Neural cell (in vitro differentiated cells): ENCODE data around the gene SEMA6A. TPM values are rescaled to one million over a fixed set of nuclear protein-coding genes. Genes with fewer than 3 reads are reported as not detected.

ENCODE experiments used
- H2AFZ ChIP-seq: fragments of 200-600, 300-800 bp; sonication (generic), shearing (Covaris generic); 2 replicates; pipeline ENCODE4 v1.6.0; 2014; ENCODE audit warnings: low read depth, mild to moderate bottlenecking, antibody characterized with exemption, low read length, moderate library complexity
- H3F3A ChIP-seq: fragments of 200-600 bp; shearing (Covaris generic); 2 replicates; pipeline ENCODE4 v1.6.1; 2016; ENCODE audit warnings: mild to moderate bottlenecking, moderate library complexity, mixed read lengths, antibody characterized with exemption, low read length; ENCODE audit not compliant: insufficient read depth, poor library complexity, severe bottlenecking
- H3K27ac ChIP-seq: fragments of 200-600, 300-800 bp; sonication (generic), shearing (Covaris generic); 2 replicates; pipeline ENCODE4 v1.5.1; 2014; ENCODE audit warnings: mild to moderate bottlenecking, low read length, moderate library complexity
- H3K27me3 ChIP-seq: fragments of 300-800, 200-600 bp; sonication (generic), shearing (Covaris generic); 2 replicates; pipeline ENCODE4 v1.6.0; 2014; ENCODE audit warnings: mild to moderate bottlenecking, low read depth, low read length, moderate library complexity; ENCODE audit not compliant: insufficient read depth
- H3K36me3 ChIP-seq: fragments of 300-800, 200-600 bp; sonication (generic), shearing (Covaris generic); 2 replicates; pipeline ENCODE4 v1.5.1; 2014; ENCODE audit warnings: mild to moderate bottlenecking, antibody characterized with exemption, low read length, moderate library complexity; ENCODE audit not compliant: insufficient read depth
- H3K4me2 ChIP-seq: fragments of 300-800, 200-600 bp; sonication (generic), shearing (Covaris generic); 2 replicates; pipeline ENCODE4 v1.6.0; 2014; ENCODE audit warnings: mild to moderate bottlenecking, low read length
- H3K4me3 ChIP-seq: fragments of 300-800, 200-600 bp; sonication (generic), shearing (Covaris generic); 2 replicates; pipeline ENCODE4 v1.5.1; 2014; ENCODE audit warnings: mild to moderate bottlenecking, low read length, moderate library complexity
- H3K79me2 ChIP-seq: fragments of 200-600 bp; shearing (Covaris generic); replicated peaks from 2 replicates; pipeline ENCODE4 v1.6.0; 2014; ENCODE audit warnings: mild to moderate bottlenecking, low read length, moderate library complexity; ENCODE audit not compliant: insufficient read depth
- H3K9ac ChIP-seq: fragments of 300-800, 200-600 bp; sonication (generic), shearing (Covaris generic); 2 replicates; pipeline ENCODE4 v1.6.1; 2016; ENCODE audit warnings: mild to moderate bottlenecking, low read length, mixed read lengths
- H3K9me2 ChIP-seq: fragments of 200-600 bp; shearing (Covaris generic); 2 replicates; pipeline ENCODE4 v1.6.1; 2016; ENCODE audit warnings: mild to moderate bottlenecking, low read length, mixed read lengths; ENCODE audit not compliant: insufficient read depth
- H3K9me3 ChIP-seq: fragments of 200-600, 300-800 bp; sonication (generic), shearing (Covaris generic); 2 replicates; pipeline ENCODE4 v1.6.1; 2016; ENCODE audit warnings: mild to moderate bottlenecking, mixed run types, low read length, moderate library complexity, mixed read lengths
- H4K20me1 ChIP-seq: fragments of 200-600 bp; shearing (Covaris generic); 2 replicates; pipeline ENCODE4 v1.6.1; 2016; ENCODE audit warnings: mild to moderate bottlenecking, mixed run types; ENCODE audit not compliant: insufficient read depth
- EP300 ChIP-seq: fragments of 450-650 bp; conservative IDR thresholded peaks from 2 replicates; pipeline ENCODE4 v1.6.1; 2014; ENCODE audit warnings: antibody characterized with exemption, mild to moderate bottlenecking, moderate library complexity; ENCODE audit not compliant: poor library complexity, severe bottlenecking
- EZH2 ChIP-seq: fragments of 200-600, 300-800 bp; shearing (Covaris generic), sonication (generic); IDR thresholded peaks from 2 replicates; pipeline ENCODE4 v1.6.1; 2014; ENCODE audit warnings: antibody characterized with exemption, low read length, borderline replicate concordance, mild to moderate bottlenecking; ENCODE audit not compliant: insufficient read depth, poor library complexity, severe bottlenecking
- MXI1 ChIP-seq: fragments of 450-650 bp; conservative IDR thresholded peaks from 2 replicates; pipeline ENCODE4 v1.6.1; 2014; ENCODE audit warnings: antibody characterized with exemption, mild to moderate bottlenecking; ENCODE audit not compliant: poor library complexity, severe bottlenecking
- POLR2AphosphoS5 ChIP-seq: IDR thresholded peaks from 2 replicates; pipeline ENCODE4 v1.6.1; 2012
- RAD21 ChIP-seq: fragments of 450-650 bp; conservative IDR thresholded peaks from 2 replicates; pipeline ENCODE4 v1.6.1; 2014; ENCODE audit warnings: antibody characterized with exemption, mild to moderate bottlenecking, moderate library complexity
- SMC3 ChIP-seq: fragments of 450-650 bp; conservative IDR thresholded peaks from 2 replicates; pipeline ENCODE4 v1.6.1; 2014; ENCODE audit warnings: antibody characterized with exemption, mild to moderate bottlenecking, moderate library complexity; ENCODE audit not compliant: poor library complexity
- TAF1 ChIP-seq: IDR thresholded peaks from 2 replicates; pipeline ENCODE4 v1.6.1; 2012; ENCODE audit warnings: low read depth
- polyA plus RNA-seq: library from polyadenylated mRNA; depleted of rRNA; stranded (reverse); fragments of >200 nt; gene quantifications from 2 replicates; pipeline ENCODE4 v1.2.3, GENCODE V29; 2014
- TF ChIP-seq, protein P1 (sequence below): fragments of 450-650 bp; IDR thresholded peaks from 2 replicates; pipeline ENCODE4 v1.5.1; 2014; ENCODE audit warnings: antibody characterized with exemption, mild to moderate bottlenecking, moderate library complexity; ENCODE audit not compliant: poor library complexity, severe bottlenecking
- TF ChIP-seq, protein P2 (sequence below): IDR thresholded peaks from 2 replicates; pipeline ENCODE4 v1.6.1; 2012; ENCODE audit warnings: borderline replicate concordance

The SEMA6A gene
- polyA plus RNA-seq, 1 donor from 2014 or later = 6.5 TPM

GRCh38 chr5:116532762-116533525 is 41.7 kb downstream of the SEMA6A start:
- Histone ChIP-seq H3K27ac (no peak overlapping the region), H3K9me2 (no peaks in the 10 kb centered on the region), H3K9ac (no peak overlapping the region), H3K79me2 (peaks cover 12% of the 10 kb centered on the region), H3K27me3 (no peaks in the 10 kb centered on the region), H3K36me3 (no peaks in the 10 kb centered on the region), H3F3A (peaks cover 4% of the 10 kb centered on the region), H3K4me2 (no peak overlapping the region), H2AFZ (no peak overlapping the region), H3K4me3 (no peak overlapping the region), H3K9me3 (no peaks in the 10 kb centered on the region), H4K20me1 (no peaks in the 10 kb centered on the region)
- TF ChIP-seq POLR2AphosphoS5 (peak; percentile 46), EP300 (peak; percentile 31)
- TF ChIP-seq, protein P1, sequence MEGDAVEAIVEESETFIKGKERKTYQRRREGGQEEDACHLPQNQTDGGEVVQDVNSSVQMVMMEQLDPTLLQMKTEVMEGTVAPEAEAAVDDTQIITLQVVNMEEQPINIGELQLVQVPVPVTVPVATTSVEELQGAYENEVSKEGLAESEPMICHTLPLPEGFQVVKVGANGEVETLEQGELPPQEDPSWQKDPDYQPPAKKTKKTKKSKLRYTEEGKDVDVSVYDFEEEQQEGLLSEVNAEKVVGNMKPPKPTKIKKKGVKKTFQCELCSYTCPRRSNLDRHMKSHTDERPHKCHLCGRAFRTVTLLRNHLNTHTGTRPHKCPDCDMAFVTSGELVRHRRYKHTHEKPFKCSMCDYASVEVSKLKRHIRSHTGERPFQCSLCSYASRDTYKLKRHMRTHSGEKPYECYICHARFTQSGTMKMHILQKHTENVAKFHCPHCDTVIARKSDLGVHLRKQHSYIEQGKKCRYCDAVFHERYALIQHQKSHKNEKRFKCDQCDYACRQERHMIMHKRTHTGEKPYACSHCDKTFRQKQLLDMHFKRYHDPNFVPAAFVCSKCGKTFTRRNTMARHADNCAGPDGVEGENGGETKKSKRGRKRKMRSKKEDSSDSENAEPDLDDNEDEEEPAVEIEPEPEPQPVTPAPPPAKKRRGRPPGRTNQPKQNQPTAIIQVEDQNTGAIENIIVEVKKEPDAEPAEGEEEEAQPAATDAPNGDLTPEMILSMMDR = no peak

GRCh38 chr5:116531635-116532034 is 43.0 kb downstream of the SEMA6A start:
- H3K79me2 ChIP-seq = peaks cover 12% of the 10 kb centered on the region
- no peaks in the 10 kb centered on the region for H3K9me2 ChIP-seq
- H3K4me3 ChIP-seq = no peak overlapping the region
- H3F3A ChIP-seq = peaks cover 4% of the 10 kb centered on the region
- H4K20me1 ChIP-seq = no peaks in the 10 kb centered on the region
- H3K36me3 ChIP-seq = no peaks in the 10 kb centered on the region
- no peak overlapping the region for H3K4me2 ChIP-seq
- H3K9me3 ChIP-seq = no peaks in the 10 kb centered on the region
- no peaks in the 10 kb centered on the region for H3K27me3 ChIP-seq
- no peak overlapping the region for H2AFZ ChIP-seq
- H3K9ac ChIP-seq = no peak overlapping the region
- no peak overlapping the region for H3K27ac ChIP-seq
- no peak for TF ChIP-seq MXI1
- TF ChIP-seq RAD21 = no peak
- TF ChIP-seq EP300 = no peak

GRCh38 chr5:116531117-116531516 is 43.5 kb downstream of the SEMA6A start:
- no peaks in the 10 kb centered on the region for H3K27me3 ChIP-seq
- no peaks in the 10 kb centered on the region for H3K36me3 ChIP-seq
- no peaks in the 10 kb centered on the region for H3K9me2 ChIP-seq
- peaks cover 12% of the 10 kb centered on the region for H3K79me2 ChIP-seq
- H3K4me2 ChIP-seq = no peak overlapping the region
- no peak overlapping the region for H3K4me3 ChIP-seq
- H3K9me3 ChIP-seq = no peaks in the 10 kb centered on the region
- peaks cover 4% of the 10 kb centered on the region for H3F3A ChIP-seq
- no peak overlapping the region for H2AFZ ChIP-seq
- no peaks in the 10 kb centered on the region for H4K20me1 ChIP-seq
- no peak overlapping the region for H3K27ac ChIP-seq
- no peak for TF ChIP-seq RAD21
- TF ChIP-seq TAF1 = no peak
- TF ChIP-seq MXI1 = no peak
- H3K9ac ChIP-seq = no peak overlapping the region

DNA sequence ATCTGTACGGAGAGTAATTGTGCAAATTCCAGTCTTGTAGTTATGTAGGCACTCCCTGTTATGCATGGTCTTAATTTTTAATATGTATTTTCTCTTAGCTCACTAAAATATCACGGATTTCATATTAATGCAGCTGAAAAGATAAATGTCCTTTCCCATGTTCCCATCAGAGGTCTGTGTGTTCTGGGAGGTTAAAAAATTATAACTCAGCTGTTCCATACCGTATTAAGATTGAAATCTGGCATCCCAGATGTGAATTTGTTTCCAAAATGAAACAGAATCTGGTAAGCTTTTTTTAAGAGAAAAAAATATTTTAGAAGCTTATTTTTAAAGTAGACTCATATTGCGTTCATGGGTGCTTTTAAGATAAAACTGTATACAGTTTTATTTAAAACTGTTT is 44.3 kb downstream of the SEMA6A start:
- peaks cover 4% of the 10 kb centered on the region for H3F3A ChIP-seq
- H3K4me3 ChIP-seq = no peak overlapping the region
- no peak overlapping the region for H3K4me2 ChIP-seq
- H3K27ac ChIP-seq = no peak overlapping the region
- H3K9me2 ChIP-seq = no peaks in the 10 kb centered on the region
- H2AFZ ChIP-seq = no peak overlapping the region
- no peaks in the 10 kb centered on the region for H4K20me1 ChIP-seq
- TF ChIP-seq EP300 = no peak
- TF ChIP-seq, protein P2, sequence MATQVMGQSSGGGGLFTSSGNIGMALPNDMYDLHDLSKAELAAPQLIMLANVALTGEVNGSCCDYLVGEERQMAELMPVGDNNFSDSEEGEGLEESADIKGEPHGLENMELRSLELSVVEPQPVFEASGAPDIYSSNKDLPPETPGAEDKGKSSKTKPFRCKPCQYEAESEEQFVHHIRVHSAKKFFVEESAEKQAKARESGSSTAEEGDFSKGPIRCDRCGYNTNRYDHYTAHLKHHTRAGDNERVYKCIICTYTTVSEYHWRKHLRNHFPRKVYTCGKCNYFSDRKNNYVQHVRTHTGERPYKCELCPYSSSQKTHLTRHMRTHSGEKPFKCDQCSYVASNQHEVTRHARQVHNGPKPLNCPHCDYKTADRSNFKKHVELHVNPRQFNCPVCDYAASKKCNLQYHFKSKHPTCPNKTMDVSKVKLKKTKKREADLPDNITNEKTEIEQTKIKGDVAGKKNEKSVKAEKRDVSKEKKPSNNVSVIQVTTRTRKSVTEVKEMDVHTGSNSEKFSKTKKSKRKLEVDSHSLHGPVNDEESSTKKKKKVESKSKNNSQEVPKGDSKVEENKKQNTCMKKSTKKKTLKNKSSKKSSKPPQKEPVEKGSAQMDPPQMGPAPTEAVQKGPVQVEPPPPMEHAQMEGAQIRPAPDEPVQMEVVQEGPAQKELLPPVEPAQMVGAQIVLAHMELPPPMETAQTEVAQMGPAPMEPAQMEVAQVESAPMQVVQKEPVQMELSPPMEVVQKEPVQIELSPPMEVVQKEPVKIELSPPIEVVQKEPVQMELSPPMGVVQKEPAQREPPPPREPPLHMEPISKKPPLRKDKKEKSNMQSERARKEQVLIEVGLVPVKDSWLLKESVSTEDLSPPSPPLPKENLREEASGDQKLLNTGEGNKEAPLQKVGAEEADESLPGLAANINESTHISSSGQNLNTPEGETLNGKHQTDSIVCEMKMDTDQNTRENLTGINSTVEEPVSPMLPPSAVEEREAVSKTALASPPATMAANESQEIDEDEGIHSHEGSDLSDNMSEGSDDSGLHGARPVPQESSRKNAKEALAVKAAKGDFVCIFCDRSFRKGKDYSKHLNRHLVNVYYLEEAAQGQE = no peak
- TF ChIP-seq RAD21 = no peak
- no peak for TF ChIP-seq TAF1
- TF ChIP-seq EZH2 = no peak
- no peak for TF ChIP-seq MXI1
- TF ChIP-seq, protein P1 = no peak
- no peak for TF ChIP-seq POLR2AphosphoS5
- TF ChIP-seq SMC3 = no peak
- H3K9me3 ChIP-seq = no peaks in the 10 kb centered on the region
- H3K27me3 ChIP-seq = no peaks in the 10 kb centered on the region
- H3K9ac ChIP-seq = no peak overlapping the region
- peaks cover 12% of the 10 kb centered on the region for H3K79me2 ChIP-seq
- H3K36me3 ChIP-seq = no peaks in the 10 kb centered on the region
